DMS114 treated with DMSO at 0.1 percent for 48 hours (cell line): ENCODE data around the gene DEAF1.
A peak's percentile ranks its signal among the peaks of the same experiment; 100 is the strongest.

Experiments
- DNase-seq: peaks from one replicate; lab custom pipeline; 2025; ENCODE audit not compliant: unreplicated experiment; lab: John Stamatoyannopoulos, UW

The DEAF1 gene

GRCh38 chr11:626475-627307 lies 68.3 kb downstream of the DEAF1 start, which contains the start of gene SCT:
Gene SCT, minus strand, starts transcription at chr11:627181. Its CDS starts 38 bp downstream, at chr11:627143.
- DNase-seq = no peak

DNA sequence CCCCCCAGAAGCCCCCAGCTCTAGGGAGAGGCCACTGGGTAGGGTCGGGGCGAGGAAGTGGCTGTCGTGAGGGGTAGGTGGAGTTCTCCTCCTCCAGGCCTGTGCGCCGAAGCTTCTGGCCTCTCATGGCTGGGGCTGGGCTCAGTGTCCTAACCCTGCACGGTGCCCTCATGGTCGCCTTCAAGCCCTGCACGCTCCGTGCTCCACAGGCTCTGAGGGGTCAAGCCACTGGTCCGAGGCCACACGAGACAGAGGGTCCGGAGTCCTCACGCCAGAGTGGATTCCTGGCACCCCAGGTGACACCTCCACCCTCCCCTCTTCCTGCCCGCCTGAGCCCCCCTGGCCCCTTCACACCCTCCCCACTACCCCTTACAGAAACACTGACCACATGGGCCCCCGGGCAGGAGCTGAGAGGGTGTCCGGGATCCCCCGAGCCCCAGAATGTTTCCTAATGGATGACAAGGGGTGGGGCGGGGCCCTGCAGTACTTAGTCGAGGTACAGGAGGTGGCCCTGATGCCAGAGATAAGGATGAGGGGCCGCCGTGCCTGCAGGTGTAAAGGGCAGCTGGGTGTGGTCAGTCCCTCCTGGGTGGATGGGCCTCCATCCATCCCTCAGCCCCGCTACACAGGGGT lies 69.3 kb downstream of the DEAF1 start:
- no peak for DNase-seq

GRCh38 chr11:624705-625635 lies 70.1 kb downstream of the DEAF1 start, which contains the start of gene CDHR5:
Gene CDHR5, minus strand, starts transcription at chr11:624955. Its CDS starts 53 bp downstream, at chr11:624902.
- DNase-seq = no peak

DNA sequence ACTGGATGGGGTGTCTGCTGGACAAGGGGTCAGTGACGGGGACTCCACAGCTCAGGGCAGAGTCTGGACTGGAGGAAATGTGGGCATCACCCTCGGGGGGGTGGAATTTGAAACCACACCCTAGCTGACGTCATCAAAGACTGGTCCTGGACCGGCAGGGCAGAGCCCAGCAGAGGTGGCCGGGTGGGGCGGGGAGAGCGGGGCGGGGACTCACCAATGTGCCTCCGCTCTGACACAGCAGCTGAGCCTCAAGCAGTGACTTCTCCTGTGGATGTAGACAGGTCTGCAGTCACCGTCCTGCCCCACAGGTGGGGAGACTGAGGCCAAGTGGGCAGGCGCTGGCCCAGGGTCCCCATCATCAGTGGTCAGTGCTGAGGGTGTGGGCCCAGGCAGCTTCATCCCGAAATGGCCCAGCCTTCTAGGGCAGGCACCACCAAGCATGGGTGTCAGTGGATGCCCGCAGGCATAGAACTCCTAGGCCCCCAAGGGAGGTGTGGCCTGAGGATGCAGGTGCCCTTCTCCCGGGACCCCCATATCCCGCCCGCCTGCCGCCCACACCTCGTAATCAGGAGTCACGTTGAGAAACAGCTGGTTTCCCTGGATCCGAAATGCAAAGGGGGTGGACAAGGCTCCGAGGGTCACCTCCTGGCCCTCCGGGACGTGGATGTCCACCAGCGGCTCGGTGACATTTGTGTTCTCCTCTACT lies 70.9 kb downstream of the DEAF1 start:
- no peak for DNase-seq

DNA sequence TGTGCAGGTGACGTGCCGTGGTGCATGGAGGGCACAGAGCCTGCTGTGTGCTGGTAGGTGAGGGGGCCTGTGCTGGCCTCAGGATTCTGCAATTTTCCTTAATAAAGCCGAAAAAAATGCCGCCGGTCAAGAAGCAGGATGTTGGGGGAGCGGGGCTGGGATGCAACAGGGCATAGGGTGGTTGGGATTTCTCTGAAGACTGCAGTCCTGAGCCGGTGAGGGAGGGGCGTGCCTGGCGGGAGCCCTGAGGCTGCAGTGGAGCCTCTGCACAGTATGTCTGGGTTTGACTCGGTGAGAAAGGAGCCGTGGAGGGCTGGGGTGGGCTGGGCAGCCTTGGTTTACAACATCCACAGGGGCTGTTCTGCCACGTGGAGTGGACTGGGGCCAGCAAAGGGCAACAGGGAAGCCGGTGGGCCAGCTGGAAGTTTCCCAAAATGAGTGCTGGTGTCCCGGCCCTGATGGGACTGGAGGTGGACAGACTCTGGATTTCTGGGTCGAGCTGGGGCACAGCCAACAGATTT lies 71.6 kb downstream of the DEAF1 start:
- no peak for DNase-seq

GRCh38 chr11:621838-622237 lies 73.2 kb downstream of the DEAF1 start:
- DNase-seq = no peak

GRCh38 chr11:620935-621814 lies 73.8 kb downstream of the DEAF1 start:
- DNase-seq = no peak

DNA sequence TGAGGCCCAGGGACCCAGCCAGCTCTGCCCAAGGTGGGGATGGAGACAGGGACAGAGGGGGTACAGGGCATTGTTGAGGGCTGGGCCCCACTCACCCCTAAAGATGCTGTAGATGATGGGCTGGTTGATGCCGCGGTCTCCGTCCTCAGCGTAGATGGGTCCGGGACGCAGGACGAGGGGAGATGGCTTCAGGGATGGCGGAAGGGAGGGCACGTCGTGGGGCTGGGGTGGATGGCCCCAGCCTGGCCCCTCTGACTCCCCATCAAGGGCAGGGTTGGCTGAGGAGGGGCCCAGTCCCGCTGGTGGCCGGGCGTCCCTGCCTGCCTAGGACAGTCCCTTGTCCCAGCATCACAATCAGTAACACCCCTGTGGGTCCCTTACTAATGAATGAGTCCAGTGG lies 74.8 kb downstream of the DEAF1 start:
- no peak for DNase-seq

DNA sequence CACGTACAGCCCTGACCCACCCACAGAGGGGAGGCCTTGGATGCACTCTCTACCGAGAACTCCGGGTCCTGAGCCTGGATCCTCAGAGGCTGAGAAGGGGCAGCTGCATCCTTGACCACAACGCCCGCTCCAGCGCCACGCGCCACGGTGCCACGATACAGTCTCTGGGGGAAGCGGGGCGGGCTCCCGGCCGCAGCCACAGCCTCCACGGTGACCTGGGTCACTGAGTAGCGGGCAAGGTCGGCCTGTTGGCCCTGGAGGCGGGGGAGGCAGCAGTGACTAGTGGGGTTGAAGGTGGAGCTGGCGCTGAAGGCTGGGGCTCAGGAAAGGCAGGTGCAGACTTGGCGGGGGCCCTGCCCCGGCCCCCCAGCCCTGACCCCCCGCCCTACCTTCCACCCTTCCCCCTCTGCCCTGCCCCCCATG lies 75.4 kb downstream of the DEAF1 start:
- DNase-seq = no peak

- no peak for DNase-seq
These were observed 76.0 kb downstream of the DEAF1 start for GRCh38 chr11:618856-619627.

DNA sequence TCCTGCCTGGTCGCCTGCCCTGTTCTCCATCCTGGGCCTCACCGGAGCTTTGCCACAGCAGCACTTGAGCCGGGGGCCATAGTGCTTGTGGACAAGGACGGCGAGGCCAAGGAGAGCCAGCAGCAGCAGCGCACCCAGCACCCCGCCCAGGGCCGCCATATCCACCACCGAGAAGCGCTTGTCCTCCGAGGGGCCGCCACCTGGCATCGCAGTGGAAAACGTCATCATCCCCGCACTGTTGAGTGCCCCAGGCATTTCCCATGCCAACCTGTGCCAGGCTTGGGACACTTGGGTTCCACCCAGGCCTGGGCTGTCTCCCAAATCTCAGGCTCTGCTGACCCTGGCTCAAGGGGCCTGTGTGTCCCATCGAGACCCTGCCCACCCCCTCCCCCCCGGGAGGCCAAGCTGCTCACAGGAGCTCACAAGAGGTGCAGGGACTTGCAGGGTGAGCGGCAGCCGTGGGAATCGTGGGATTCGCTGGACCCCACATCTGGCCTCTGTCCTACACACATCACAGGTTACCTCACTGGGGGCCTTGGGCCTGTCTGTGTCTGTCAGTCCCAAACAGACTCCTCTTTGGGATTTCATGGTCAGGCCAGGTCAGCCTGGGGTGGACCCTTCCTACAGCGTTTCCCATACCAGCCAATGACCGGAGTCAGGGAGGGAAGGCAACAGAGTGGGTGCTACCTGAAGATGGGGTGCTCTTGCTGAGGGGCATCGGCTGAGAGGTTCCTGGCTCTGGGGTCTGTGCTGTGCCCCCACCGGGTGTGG lies 76.9 kb downstream of the DEAF1 start:
- no peak for DNase-seq

- DNase-seq = no peak
These were observed 77.7 kb downstream of the DEAF1 start for GRCh38 chr11:617199-617911.

DNA sequence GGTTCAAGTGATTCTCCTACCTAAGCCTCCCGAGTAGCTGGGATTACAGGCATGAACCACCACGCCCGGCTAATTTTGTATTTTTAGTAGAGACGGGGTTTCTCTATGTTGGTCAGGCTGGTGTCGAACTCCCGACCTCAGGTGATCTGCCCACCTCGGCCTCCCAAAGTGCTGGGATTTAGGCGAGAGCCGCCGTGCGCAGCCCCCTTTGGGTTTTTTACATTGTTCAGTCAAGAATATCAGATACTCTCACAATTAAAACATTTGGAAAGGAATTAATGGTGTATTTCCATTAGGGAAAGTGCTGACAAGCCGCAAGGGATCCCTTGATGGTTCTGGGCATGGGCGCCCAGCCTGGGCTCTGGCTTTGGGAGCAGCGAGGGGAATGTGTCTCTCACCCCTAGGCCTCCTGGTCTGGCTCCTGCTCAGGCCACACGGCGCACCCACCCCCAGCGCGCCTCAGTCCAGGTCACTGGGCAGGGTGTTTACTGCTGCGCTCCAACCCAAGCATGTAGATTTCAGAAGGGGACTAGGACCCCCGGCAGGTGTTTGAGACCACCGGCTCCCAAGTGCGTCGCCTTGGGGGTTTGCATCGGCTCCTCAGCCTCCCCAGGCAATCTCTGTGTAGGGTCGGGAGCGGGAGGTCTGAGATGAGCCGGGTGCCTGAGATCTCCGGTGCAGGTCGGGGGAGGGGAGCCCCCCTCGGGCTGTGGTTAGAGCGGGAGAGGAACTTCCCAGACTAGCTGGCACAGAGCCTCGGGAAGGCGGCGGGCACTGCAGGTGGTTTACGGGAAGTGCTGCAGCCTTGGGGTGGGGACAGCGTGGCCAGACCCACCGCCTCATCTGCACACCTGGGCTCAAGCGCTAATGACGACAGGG lies 78.5 kb downstream of the DEAF1 start:
- DNase-seq = no peak

- peak; percentile 64 for DNase-seq
These were observed 79.3 kb downstream of the DEAF1 start, which contains the start of gene IRF7 for GRCh38 chr11:615504-616319. Gene IRF7, minus strand, starts transcription at chr11:615950. Its CDS starts 586 bp downstream, at chr11:615364.
